ENCODE data around the gene DSC3. TPM values are rescaled to one million over a fixed set of nuclear protein-coding genes. Genes with fewer than 3 reads are reported as not detected.

DSC3 gene
- total and polyA plus RNA-seq, 2 experiments from 2014 or later: 0.52 to 2.1 TPM

GRCh38 chr18:30999887-31000628 lies 42.5 kb downstream of the DSC3 start (continued):
- no peak for TF ChIP-seq ZNF462 (CRISPR knock-in tag; IDR thresholded peaks at IDR 0.05)

- Histone ChIP-seq H3K36me3 (ENCODE audit: insufficient read depth) (no peaks in the 10 kb centered on the region), H3K27me3 (ENCODE audit: insufficient read depth) (no peaks in the 10 kb centered on the region), H3K4me2 (no peak overlapping the region), H3K4me3 (no peak overlapping the region), H3K9me2 (ENCODE audit: insufficient read depth) (no peaks in the 10 kb centered on the region), H3K27ac (ENCODE audit: low read depth) (no peak overlapping the region), H3K79me2 (replicated peaks; ENCODE audit: insufficient read depth) (no peaks in the 10 kb centered on the region), H2AFZ (no peak overlapping the region), H3F3A (replicated peaks; ENCODE audit: low read depth) (no peaks in the 10 kb centered on the region), H4K20me1 (replicated peaks; ENCODE audit: insufficient read depth) (no peaks in the 10 kb centered on the region), H3K4me1 (ENCODE audit: insufficient read depth) (peaks cover 13% of the 10 kb centered on the region)
- Mint-ChIP-seq H3K4me1 (peaks cover 22% of the 10 kb centered on the region), H3K36me3 (ENCODE audit: low read depth) (no peaks in the 10 kb centered on the region), H3K9me3 (no peaks in the 10 kb centered on the region), H3K4me3 (no peak overlapping the region), H3K27ac (no peak overlapping the region), H3K27me3 (ENCODE audit: insufficient read depth, low read depth, poor library complexity) (peaks cover 1% of the 10 kb centered on the region)
- no peak for DNase-seq (ENCODE audit: low spot score)
- no peak for TF ChIP-seq ETS1 (IDR thresholded peaks at IDR 0.05)
- peak in 1 of 2 experiments; percentile 49; a peak in 3 of 4 replicates for TF ChIP-seq CTCF (conservative IDR thresholded peaks at IDR 0.05; ENCODE audit: low read depth in 2 of 2)
- no peak for TF ChIP-seq CREB1 (CRISPR knock-in tag; IDR thresholded peaks at IDR 0.05; ENCODE audit: low read depth)
- TF ChIP-seq POLR2AphosphoS5 (IDR thresholded peaks at IDR 0.05; ENCODE audit: low read depth): no peak
- ATAC-seq: no peak
Measured at GRCh38 chr18:30999186-30999585, 43.4 kb downstream of the DSC3 start.

Measured in GM23338 (cell line).